PC-9 (cell line): Measurements from ENCODE around the gene LRRC71. TPM values are rescaled to one million over a fixed set of nuclear protein-coding genes. Genes with fewer than 3 reads are reported as not detected.

Source experiments
- BruUV-seq: library from RNA; stranded (reverse); fragments of 400-500 nt; replicated peaks from 2 replicates; lab custom pipeline; 2021; lab: Mats Ljungman, UMichigan
- CTCF ChIA-PET: fragments of 300-600 bp; sonication (Branson Sonifier 250); formaldehyde crosslinking; loops from one replicate; lab custom pipeline; 2022; ENCODE audit warnings: antibody characterized with exemption; lab: Charles Lee
- POLR2A ChIA-PET: fragments of 300-600 bp; sonication (Branson Sonifier 250); formaldehyde crosslinking; loops from one replicate; lab custom pipeline; 2022; ENCODE audit warnings: antibody characterized with exemption; ENCODE audit not compliant: unreplicated experiment; lab: Charles Lee
- DNase-seq, 2 experiments: peaks; one replicate each; pipeline versions ENCODE4 v3.0.0 to v3.0.0-alpha.2; 2015 to 2022; ENCODE audit warnings: mixed read lengths in 1 of 2
- H2AFZ ChIP-seq: fragments of 200-600 bp; sonication (generic); 2 replicates; pipeline ENCODE4 v1.8.1; 2017; ENCODE audit warnings: antibody characterized with exemption
- H3F3A ChIP-seq: fragments of 200-600 bp; sonication (generic); 2 replicates; pipeline ENCODE4 v1.8.1; 2017; ENCODE audit warnings: antibody characterized with exemption, mild to moderate bottlenecking, low read depth; ENCODE audit not compliant: insufficient read depth
- H3K27ac ChIP-seq: fragments of 200-600 bp; sonication (generic); 2 replicates; pipeline ENCODE4 v1.6.1; 2016; ENCODE audit warnings: mixed run types
- H3K27me3 ChIP-seq: fragments of 200-600 bp; sonication (generic); 2 replicates; pipeline ENCODE4 v1.6.1; 2016; ENCODE audit warnings: low read depth, mixed run types; ENCODE audit not compliant: insufficient read depth
- H3K36me3 ChIP-seq: fragments of 200-600 bp; sonication (generic); 2 replicates; pipeline ENCODE4 v1.6.1; 2016; ENCODE audit warnings: low read depth, mixed run types
- H3K4me1 ChIP-seq: fragments of 200-600 bp; sonication (generic); replicated peaks from 2 replicates; pipeline ENCODE4 v1.6.1; 2016; ENCODE audit warnings: mixed run types; ENCODE audit not compliant: insufficient read depth
- H3K4me2 ChIP-seq: fragments of 200-600 bp; sonication (generic); 2 replicates; pipeline ENCODE4 v1.6.1; 2017; ENCODE audit warnings: mixed run types
- H3K4me3 ChIP-seq: fragments of 200-600 bp; sonication (generic); 2 replicates; pipeline ENCODE4 v1.6.1; 2016; ENCODE audit warnings: mixed run types
- H3K79me2 ChIP-seq: fragments of 200-600 bp; sonication (generic); 2 replicates; pipeline ENCODE4 v1.6.1; 2017; ENCODE audit warnings: low read depth, mixed run types
- H3K9me2 ChIP-seq: fragments of 200-600 bp; sonication (generic); 2 replicates; pipeline ENCODE4 v1.8.1; 2017; ENCODE audit warnings: mild to moderate bottlenecking; ENCODE audit not compliant: insufficient read depth
- H3K9me3 ChIP-seq: fragments of 200-600 bp; sonication (generic); 2 replicates; pipeline ENCODE4 v1.8.1; 2016; ENCODE audit warnings: low read depth; ENCODE audit not compliant: insufficient read depth
- H4K20me1 ChIP-seq: fragments of 200-600 bp; sonication (generic); 2 replicates; pipeline ENCODE4 v1.8.1; 2017; ENCODE audit not compliant: insufficient read depth
- CTCF ChIP-seq: fragments of 200-600 bp; sonication (generic); conservative IDR thresholded peaks from 2 replicates; pipeline ENCODE4 v1.6.1; 2017; ENCODE audit warnings: mixed run types, antibody characterized with exemption, mild to moderate bottlenecking, moderate library complexity
- EZH2 ChIP-seq: fragments of 200-600 bp; sonication (generic); IDR thresholded peaks from 2 replicates; pipeline ENCODE4 v1.8.0; 2017; ENCODE audit warnings: antibody characterized with exemption, low read depth
- intact Hi-C: fragments of 100-400 bp; cut with micrococcal nuclease; formaldehyde crosslinking; loops from one replicate; pipeline ENCODE4 v1.10.0; 2022; ENCODE audit not compliant: unreplicated experiment
- total RNA-seq: library from RNA; stranded (reverse); gene quantifications from 2 replicates; pipeline ENCODE4 v1.2.3, GENCODE V29; 2021

Gene LRRC71
- total RNA-seq, 1 experiment from 2014 or later = not detected

GRCh38 chr1:156892190-156893047, 28.0 kb upstream of the LRRC71 start:
- peak; percentile 75 to 91 for DNase-seq
- POLR2A ChIA-PET = interaction anchor here (0.6 kb wide), 1 partner anchor 37 kb away, joined by 6 read pairs; no protein-coding TSS in a partner anchor
- intact Hi-C loops = loop anchor here (1.0 to 10.0 kb wide), 6 partner anchors 28 to 265 kb away; partner anchors contain the start of gene LRRC71
- CTCF ChIA-PET = interaction anchor here (0.6 to 0.9 kb wide), 5 partner anchors 14 to 203 kb away, joined by 4 to 11 read pairs (median 7); partner anchors contain the start of gene LRRC71
- BruUV-seq = no TSS peak
- Histone ChIP-seq H3K27ac (no peak overlapping the region), H3K9me3 (no peaks in the 10 kb centered on the region), H3K4me1 (peaks cover 23% of the 10 kb centered on the region), H3K36me3 (no peaks in the 10 kb centered on the region), H2AFZ (no peak overlapping the region; the same call in 1 of the 2 replicates), H3K4me3 (peak overlapping the region; percentile 24; the same call in 1 of the 2 replicates), H3F3A (peaks cover 22% of the 10 kb centered on the region), H3K79me2 (no peaks in the 10 kb centered on the region), H3K4me2 (peak overlapping the region; percentile 60), H3K27me3 (peaks cover 8% of the 10 kb centered on the region), H4K20me1 (no peaks in the 10 kb centered on the region), H3K9me2 (no peaks in the 10 kb centered on the region)
- peak; percentile 87 for TF ChIP-seq CTCF
- TF ChIP-seq EZH2 = no peak

- Histone ChIP-seq H3K36me3 (no peaks in the 10 kb centered on the region), H3K4me2 (peak within 1 kb of the TSS; percentile 60), H3K9me2 (no peaks in the 10 kb centered on the region), H2AFZ (no peak within 1 kb of the TSS; the same call in 1 of the 2 replicates), H3K4me1 (peaks cover 32% of the 10 kb centered on the region), H3F3A (peaks cover 28% of the 10 kb centered on the region), H4K20me1 (no peaks in the 10 kb centered on the region), H3K4me3 (peak within 1 kb of the TSS; percentile 24; the same call in 1 of the 2 replicates), H3K79me2 (no peaks in the 10 kb centered on the region), H3K9me3 (no peaks in the 10 kb centered on the region), H3K27me3 (peaks cover 8% of the 10 kb centered on the region; the same call in 1 of the 2 replicates), H3K27ac (no peak within 1 kb of the TSS)
- ChIA-PET CTCF (interaction anchor here (0.6 to 0.7 kb wide), 4 partner anchors 13 to 204 kb away, joined by 4 to 11 read pairs (median 8); partner anchors contain the start of gene LRRC71), POLR2A (interaction anchor here (0.6 kb wide), 1 partner anchor 38 kb away, joined by 6 read pairs; no protein-coding TSS in a partner anchor)
- no peak for TF ChIP-seq CTCF
- TF ChIP-seq EZH2 = no peak
- no peak for DNase-seq
- BruUV-seq = no TSS peak
- intact Hi-C loops = loop anchor here (5.0 to 10.0 kb wide), 2 partner anchors 182 to 264 kb away; no protein-coding TSS in a partner anchor
These were observed 27.1 kb upstream of the LRRC71 start, which contains the start of gene PEAR1 for GRCh38 chr1:156893048-156893953. Gene PEAR1 (plus strand): TSS chr1:156893718. CDS start chr1:156903927, 10,209 bp downstream.
